ENCODE results near the gene SYT1. TPM values are rescaled to one million over a fixed set of nuclear protein-coding genes. Genes with fewer than 3 reads are reported as not detected.

SYT1 gene
- total RNA-seq, 2 donors from 2014 or later: 6.1 to 11.5 TPM

DNA sequence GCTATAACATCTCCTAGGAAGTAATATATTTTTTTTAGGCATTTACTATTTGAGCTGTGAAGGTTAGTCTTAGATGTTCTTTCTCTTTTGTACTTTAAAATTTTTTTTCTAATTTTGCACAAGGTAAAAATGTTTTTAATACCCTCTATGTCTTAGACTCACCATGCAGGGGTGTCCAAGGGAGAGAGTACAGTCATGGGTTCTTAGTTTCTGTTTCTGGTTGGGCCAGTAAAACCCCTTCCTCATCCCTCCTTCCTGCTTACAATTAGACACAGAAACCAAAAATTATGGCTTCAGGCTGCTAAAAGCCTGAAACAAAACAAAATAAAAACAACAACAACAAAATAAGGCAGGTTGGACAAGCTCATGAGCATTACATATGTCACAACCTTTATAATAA lies 193.0 kb downstream of the SYT1 start:
- Histone ChIP-seq H3K4me3 (no peak overlapping the region), H3K27ac (no peak overlapping the region), H3K9me3 (no peaks in the 10 kb centered on the region), H3K4me1 (replicated peaks) (no peaks in the 10 kb centered on the region), H3K36me3 (no peaks in the 10 kb centered on the region), H3K27me3 (replicated peaks; ENCODE audit: insufficient read depth) (no peaks in the 10 kb centered on the region)
- TF ChIP-seq POLR2A (IDR thresholded peaks at IDR 0.05) (no peak), POLR2AphosphoS5 (IDR thresholded peaks at IDR 0.05) (no peak)
- TF ChIP-seq, protein P1, sequence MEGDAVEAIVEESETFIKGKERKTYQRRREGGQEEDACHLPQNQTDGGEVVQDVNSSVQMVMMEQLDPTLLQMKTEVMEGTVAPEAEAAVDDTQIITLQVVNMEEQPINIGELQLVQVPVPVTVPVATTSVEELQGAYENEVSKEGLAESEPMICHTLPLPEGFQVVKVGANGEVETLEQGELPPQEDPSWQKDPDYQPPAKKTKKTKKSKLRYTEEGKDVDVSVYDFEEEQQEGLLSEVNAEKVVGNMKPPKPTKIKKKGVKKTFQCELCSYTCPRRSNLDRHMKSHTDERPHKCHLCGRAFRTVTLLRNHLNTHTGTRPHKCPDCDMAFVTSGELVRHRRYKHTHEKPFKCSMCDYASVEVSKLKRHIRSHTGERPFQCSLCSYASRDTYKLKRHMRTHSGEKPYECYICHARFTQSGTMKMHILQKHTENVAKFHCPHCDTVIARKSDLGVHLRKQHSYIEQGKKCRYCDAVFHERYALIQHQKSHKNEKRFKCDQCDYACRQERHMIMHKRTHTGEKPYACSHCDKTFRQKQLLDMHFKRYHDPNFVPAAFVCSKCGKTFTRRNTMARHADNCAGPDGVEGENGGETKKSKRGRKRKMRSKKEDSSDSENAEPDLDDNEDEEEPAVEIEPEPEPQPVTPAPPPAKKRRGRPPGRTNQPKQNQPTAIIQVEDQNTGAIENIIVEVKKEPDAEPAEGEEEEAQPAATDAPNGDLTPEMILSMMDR (IDR thresholded peaks at IDR 0.05): no peak
- intact Hi-C loops (cut with DNase I): no loop called here
- no peak for DNase-seq (ENCODE audit: low spot score)

DNA sequence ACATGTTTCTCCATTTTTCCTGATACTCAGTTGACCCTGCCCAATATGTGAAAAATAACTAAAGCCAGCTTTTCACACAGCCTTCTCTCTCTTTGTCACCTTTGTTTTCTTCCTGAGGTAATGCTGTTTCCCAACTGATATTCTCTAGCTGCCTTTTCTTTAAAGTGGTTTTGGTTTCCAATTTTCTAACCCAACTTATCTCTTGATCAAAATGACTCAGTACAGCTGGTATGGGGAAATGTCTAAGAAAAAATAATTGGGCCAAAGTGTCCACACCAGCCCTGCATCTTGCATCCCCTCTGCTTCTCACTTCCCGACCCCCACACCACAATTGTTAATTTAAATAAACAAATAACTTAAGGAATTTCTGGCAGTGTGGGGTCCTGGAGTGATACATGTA lies 193.8 kb downstream of the SYT1 start:
- WGBS: 27% methylated on average over 1 of the region's 1 CpG
- H3K27me3 ChIP-seq (replicated peaks; ENCODE audit: insufficient read depth): no peaks in the 10 kb centered on the region

DNA sequence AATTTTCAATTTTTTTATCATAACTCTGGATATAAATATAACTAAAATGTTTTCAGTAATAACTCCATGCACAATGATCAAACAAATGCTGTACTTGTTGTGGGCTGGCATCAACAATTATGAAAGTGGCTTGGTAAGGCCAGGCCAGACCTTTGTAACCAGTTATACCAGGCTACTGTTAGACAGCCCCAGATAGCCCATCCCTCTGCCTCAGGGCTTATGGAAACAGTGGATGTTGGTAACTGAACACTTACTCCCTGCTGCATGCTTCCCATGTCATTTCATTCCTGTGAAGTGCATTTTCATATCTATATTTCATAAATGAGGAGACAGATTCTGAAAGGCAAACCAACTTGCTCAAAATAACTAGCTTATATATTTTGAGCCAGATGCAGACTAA lies 195.0 kb downstream of the SYT1 start:
- DNase-seq (ENCODE audit: low spot score): no peak
- intact Hi-C loops (cut with DNase I): no loop called here
- H3K27me3 ChIP-seq (replicated peaks; ENCODE audit: insufficient read depth): no peaks in the 10 kb centered on the region
- no peaks in the 10 kb centered on the region for H3K4me1 ChIP-seq (replicated peaks)
- no peak overlapping the region for H3K27ac ChIP-seq
- TF ChIP-seq POLR2A (IDR thresholded peaks at IDR 0.05) (no peak), POLR2AphosphoS5 (IDR thresholded peaks at IDR 0.05) (no peak)
- TF ChIP-seq, protein P1 (IDR thresholded peaks at IDR 0.05): no peak
- H3K4me3 ChIP-seq: no peak overlapping the region
- no peaks in the 10 kb centered on the region for H3K9me3 ChIP-seq
- H3K36me3 ChIP-seq: no peaks in the 10 kb centered on the region

More for the DNA sequence above, 193.8 kb downstream of the SYT1 start:
- TF ChIP-seq POLR2A (IDR thresholded peaks at IDR 0.05) (no peak), POLR2AphosphoS5 (IDR thresholded peaks at IDR 0.05) (no peak)
- TF ChIP-seq, protein P1 (IDR thresholded peaks at IDR 0.05): no peak
- H3K4me1 ChIP-seq (replicated peaks): no peaks in the 10 kb centered on the region
- no peak for DNase-seq (ENCODE audit: low spot score)
- H3K36me3 ChIP-seq: no peaks in the 10 kb centered on the region
- intact Hi-C loops (cut with DNase I): no loop called here
- H3K9me3 ChIP-seq: no peaks in the 10 kb centered on the region
- H3K4me3 ChIP-seq: no peak overlapping the region
- no peak overlapping the region for H3K27ac ChIP-seq

DNA sequence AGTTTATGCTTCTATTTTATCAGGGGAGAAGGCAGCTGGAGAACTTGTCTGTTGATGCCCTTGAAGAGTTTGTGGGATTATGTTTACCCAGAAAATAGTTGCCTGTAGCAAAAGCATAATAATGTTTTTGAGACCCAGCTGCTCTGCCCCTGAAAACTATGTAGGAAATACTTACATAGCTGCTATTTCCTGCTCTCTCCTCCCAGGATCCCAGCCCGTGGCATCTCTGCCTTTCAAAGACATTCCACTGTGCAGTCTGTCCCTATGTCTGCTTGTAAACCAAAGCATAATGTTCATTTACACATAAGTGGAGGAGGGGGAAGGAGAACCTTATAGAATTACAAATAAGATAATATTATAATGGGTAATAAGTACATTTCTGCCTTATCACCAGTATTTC lies 198.7 kb downstream of the SYT1 start:
- Histone ChIP-seq H3K36me3 (no peaks in the 10 kb centered on the region), H3K4me1 (replicated peaks) (no peaks in the 10 kb centered on the region), H3K27me3 (replicated peaks; ENCODE audit: insufficient read depth) (no peaks in the 10 kb centered on the region), H3K4me3 (no peak overlapping the region), H3K9me3 (no peaks in the 10 kb centered on the region), H3K27ac (no peak overlapping the region)
- intact Hi-C loops (cut with DNase I): no loop called here
- DNase-seq (ENCODE audit: low spot score): no peak
- TF ChIP-seq, protein P1 (IDR thresholded peaks at IDR 0.05): no peak
- TF ChIP-seq POLR2A (IDR thresholded peaks at IDR 0.05) (no peak), POLR2AphosphoS5 (IDR thresholded peaks at IDR 0.05) (no peak)
- 36% methylated on average over 1 of the region's 1 CpG for WGBS

DNA sequence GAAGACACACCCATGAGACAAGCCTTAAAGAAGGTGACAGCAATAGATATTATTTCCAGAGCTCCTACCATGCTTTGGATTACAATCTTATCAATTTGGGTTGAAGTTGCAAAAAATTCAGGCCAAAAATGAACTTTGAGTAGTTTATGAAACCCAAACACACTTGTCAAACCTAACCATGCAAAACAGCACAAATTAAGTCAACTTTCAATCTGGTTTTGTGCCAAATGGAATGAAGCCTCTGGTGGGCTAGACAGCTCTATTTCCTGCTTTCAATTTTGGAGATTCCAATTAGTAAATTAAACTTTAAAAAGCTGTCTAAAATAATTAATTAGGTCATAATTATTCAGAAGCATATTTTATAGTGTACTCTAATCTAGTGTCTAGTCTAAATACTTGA lies 203.4 kb downstream of the SYT1 start:
- no peak for DNase-seq (ENCODE audit: low spot score)
- Histone ChIP-seq H3K4me3 (no peak overlapping the region), H3K9me3 (no peaks in the 10 kb centered on the region), H3K27ac (no peak overlapping the region), H3K27me3 (replicated peaks; ENCODE audit: insufficient read depth) (no peaks in the 10 kb centered on the region), H3K36me3 (no peaks in the 10 kb centered on the region), H3K4me1 (replicated peaks) (no peaks in the 10 kb centered on the region)
- intact Hi-C loops (cut with DNase I): no loop called here
- TF ChIP-seq, protein P1 (IDR thresholded peaks at IDR 0.05): no peak
- TF ChIP-seq POLR2AphosphoS5 (IDR thresholded peaks at IDR 0.05) (no peak), POLR2A (IDR thresholded peaks at IDR 0.05) (no peak)

All from prostate gland (tissue), 2 donors.